SU-DHL-6 (cell line): ENCODE measurements around the gene TREH.

Experiments
- H2AFZ ChIP-seq: fragments of 200-600 bp; sonication (generic); 2 replicates; pipeline ENCODE4 v1.6.1; 2014; ENCODE audit warnings: low read depth, mild to moderate bottlenecking, moderate library complexity, mixed read lengths, antibody characterized with exemption, low read length; ENCODE audit not compliant: severe bottlenecking
- H3F3A ChIP-seq: fragments of 200-600 bp; shearing (Covaris generic); 2 replicates; pipeline ENCODE4 v1.6.0; 2016; ENCODE audit warnings: antibody characterized with exemption, mild to moderate bottlenecking; ENCODE audit not compliant: insufficient read depth
- H3K27ac ChIP-seq: fragments of 200-600 bp; sonication (generic); 2 replicates; pipeline ENCODE4 v1.5.1; 2016; ENCODE audit warnings: low read depth, mild to moderate bottlenecking, low read length, moderate library complexity, mixed read lengths
- H3K27me3 ChIP-seq: fragments of 200-600 bp; sonication (generic), shearing (Covaris generic); 2 replicates; pipeline ENCODE4 v1.6.0; 2014; ENCODE audit warnings: mild to moderate bottlenecking, low read length
- H3K36me3 ChIP-seq: fragments of 200-600 bp; sonication (generic); 2 replicates; pipeline ENCODE4 v1.6.1; 2014; ENCODE audit warnings: mild to moderate bottlenecking, low read length, mixed read lengths
- H3K4me2 ChIP-seq: fragments of 300-600, 200-600 bp; shearing (Covaris generic), sonication (generic); 2 replicates; pipeline ENCODE4 v1.6.0; 2014; ENCODE audit warnings: low read length, low read depth, mild to moderate bottlenecking; ENCODE audit not compliant: poor library complexity, severe bottlenecking
- H3K4me3 ChIP-seq: fragments of 200-600 bp; sonication (generic); 2 replicates; pipeline ENCODE4 v1.5.1; 2014; ENCODE audit warnings: antibody characterized with exemption, low read length, mild to moderate bottlenecking, mixed read lengths; ENCODE audit not compliant: insufficient read depth, poor library complexity, severe bottlenecking
- H3K79me2 ChIP-seq: fragments of 200-600 bp; sonication (generic); 2 replicates; pipeline ENCODE4 v1.6.1; 2014; ENCODE audit warnings: mild to moderate bottlenecking, low read length, moderate library complexity; ENCODE audit not compliant: insufficient read depth
- H3K9ac ChIP-seq: fragments of 200-600 bp; sonication (generic); 2 replicates; pipeline ENCODE4 v1.7.0; 2014; ENCODE audit warnings: mild to moderate bottlenecking, low read length
- H3K9me2 ChIP-seq: fragments of 200-600 bp; sonication (generic); replicated peaks from 2 replicates; pipeline ENCODE4 v1.6.1; 2014; ENCODE audit warnings: low read length; ENCODE audit not compliant: insufficient read depth
- H3K9me3 ChIP-seq: fragments of 200-600 bp; sonication (generic); 2 replicates; pipeline ENCODE4 v1.6.1; 2014; ENCODE audit warnings: low read length, mixed read lengths; ENCODE audit not compliant: insufficient read depth
- H4K20me1 ChIP-seq: fragments of 200-600 bp; sonication (generic); 2 replicates; pipeline ENCODE4 v1.6.1; 2014; ENCODE audit warnings: low read depth, mild to moderate bottlenecking, antibody characterized with exemption, low read length, moderate library complexity, mixed read lengths
- EZH2phosphoT487 ChIP-seq: fragments of 200-600 bp; sonication (generic), shearing (Covaris generic); conservative IDR thresholded peaks from 2 replicates; pipeline ENCODE4 v1.6.1; 2018; ENCODE audit warnings: mild to moderate bottlenecking, antibody characterized with exemption, low read length, moderate library complexity, mixed read lengths
- TF ChIP-seq, protein P1 (sequence below): fragments of 200-600 bp; sonication (generic); IDR thresholded peaks from one replicate; pipeline ENCODE4 v1.5.1; 2017; ENCODE audit warnings: antibody characterized with exemption, mild to moderate bottlenecking, low read length, moderate library complexity; ENCODE audit not compliant: insufficient read depth, poor library complexity, severe bottlenecking

TREH gene

DNA sequence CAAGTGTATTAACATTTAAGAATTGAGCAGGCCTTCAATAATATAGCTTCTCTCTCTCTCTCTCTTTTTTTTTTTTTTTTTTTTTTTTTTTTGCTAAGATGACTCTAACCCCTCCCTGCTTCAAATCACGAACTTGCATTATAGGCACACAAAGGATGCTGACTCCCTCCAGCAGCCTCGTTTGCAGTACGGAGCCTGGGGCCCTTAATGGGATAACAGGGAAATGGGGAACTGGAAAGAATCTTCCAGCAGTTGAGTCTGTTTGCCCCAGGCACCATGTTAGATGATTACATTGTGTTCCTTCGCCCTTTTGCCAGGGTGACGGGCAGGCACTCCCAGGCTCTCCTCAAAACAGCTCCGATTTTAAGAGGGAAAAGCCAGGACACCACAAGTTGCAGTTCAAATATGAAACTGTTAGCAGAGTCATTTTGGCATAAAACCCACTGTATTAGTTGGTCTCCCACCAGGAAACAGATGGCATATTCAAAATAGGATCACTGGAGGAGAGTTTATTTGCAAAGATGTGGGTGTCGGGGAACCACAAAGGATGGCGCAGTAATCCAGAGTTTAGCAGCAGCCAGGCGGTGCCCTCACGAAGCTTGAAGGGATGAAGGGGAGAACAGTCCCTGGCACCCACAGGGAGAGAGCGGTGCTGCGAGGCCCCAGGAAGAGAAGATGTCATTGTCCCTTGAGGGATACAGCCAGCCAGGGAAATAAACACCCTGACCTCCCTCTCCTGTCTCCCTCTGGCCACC, 26.5 kb upstream of the TREH start:
- Histone ChIP-seq H3K9ac (no peak overlapping the region), H3K4me3 (no peak overlapping the region), H3K9me2 (no peaks in the 10 kb centered on the region), H3K27ac (no peak overlapping the region), H3K27me3 (no peaks in the 10 kb centered on the region), H3K4me2 (no peak overlapping the region), H3K9me3 (no peaks in the 10 kb centered on the region), H3K79me2 (no peaks in the 10 kb centered on the region), H3K36me3 (no peaks in the 10 kb centered on the region), H2AFZ (no peak overlapping the region), H4K20me1 (no peaks in the 10 kb centered on the region), H3F3A (no peaks in the 10 kb centered on the region)
- TF ChIP-seq EZH2phosphoT487, result no peak
- TF ChIP-seq, protein P1, sequence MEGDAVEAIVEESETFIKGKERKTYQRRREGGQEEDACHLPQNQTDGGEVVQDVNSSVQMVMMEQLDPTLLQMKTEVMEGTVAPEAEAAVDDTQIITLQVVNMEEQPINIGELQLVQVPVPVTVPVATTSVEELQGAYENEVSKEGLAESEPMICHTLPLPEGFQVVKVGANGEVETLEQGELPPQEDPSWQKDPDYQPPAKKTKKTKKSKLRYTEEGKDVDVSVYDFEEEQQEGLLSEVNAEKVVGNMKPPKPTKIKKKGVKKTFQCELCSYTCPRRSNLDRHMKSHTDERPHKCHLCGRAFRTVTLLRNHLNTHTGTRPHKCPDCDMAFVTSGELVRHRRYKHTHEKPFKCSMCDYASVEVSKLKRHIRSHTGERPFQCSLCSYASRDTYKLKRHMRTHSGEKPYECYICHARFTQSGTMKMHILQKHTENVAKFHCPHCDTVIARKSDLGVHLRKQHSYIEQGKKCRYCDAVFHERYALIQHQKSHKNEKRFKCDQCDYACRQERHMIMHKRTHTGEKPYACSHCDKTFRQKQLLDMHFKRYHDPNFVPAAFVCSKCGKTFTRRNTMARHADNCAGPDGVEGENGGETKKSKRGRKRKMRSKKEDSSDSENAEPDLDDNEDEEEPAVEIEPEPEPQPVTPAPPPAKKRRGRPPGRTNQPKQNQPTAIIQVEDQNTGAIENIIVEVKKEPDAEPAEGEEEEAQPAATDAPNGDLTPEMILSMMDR, result no peak

DNA sequence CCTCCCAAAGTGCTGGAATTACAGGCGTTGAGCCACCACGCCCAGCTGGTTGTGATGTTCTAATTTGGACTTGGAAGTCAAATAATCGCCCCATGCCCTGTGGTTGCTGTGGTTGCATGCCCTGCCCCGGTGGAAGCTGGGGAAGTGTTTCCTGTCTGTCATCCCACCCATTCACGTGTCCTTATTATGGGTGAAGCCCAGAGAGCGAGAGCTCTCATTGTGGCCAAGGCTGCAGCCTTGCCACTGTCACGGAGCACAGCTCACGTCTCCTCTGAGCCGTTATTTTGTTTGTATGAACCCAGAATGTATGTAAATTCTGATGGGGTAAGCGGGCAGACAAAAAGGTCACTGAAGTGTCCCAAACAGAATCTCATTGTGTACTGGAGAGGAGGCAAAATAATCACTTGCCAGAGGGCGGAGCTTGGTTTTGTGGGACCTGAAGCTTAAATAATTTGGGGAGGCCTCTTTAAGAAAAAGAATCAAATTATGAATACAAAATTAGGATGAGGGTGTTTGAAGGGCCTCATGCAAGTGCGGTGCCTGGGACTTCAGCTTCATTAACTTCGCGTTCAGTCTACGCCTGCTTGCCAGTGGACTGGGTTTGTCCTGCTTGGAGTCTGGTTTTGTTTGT, 25.8 kb upstream of the TREH start:
- Histone ChIP-seq H3K27me3 (no peaks in the 10 kb centered on the region), H3F3A (no peaks in the 10 kb centered on the region), H3K79me2 (no peaks in the 10 kb centered on the region), H4K20me1 (no peaks in the 10 kb centered on the region), H3K9me2 (no peaks in the 10 kb centered on the region), H3K27ac (no peak overlapping the region), H3K4me2 (no peak overlapping the region), H3K36me3 (no peaks in the 10 kb centered on the region), H3K4me3 (no peak overlapping the region), H2AFZ (no peak overlapping the region), H3K9me3 (no peaks in the 10 kb centered on the region), H3K9ac (no peak overlapping the region)
- TF ChIP-seq, protein P1, result no peak
- no peak for TF ChIP-seq EZH2phosphoT487

DNA sequence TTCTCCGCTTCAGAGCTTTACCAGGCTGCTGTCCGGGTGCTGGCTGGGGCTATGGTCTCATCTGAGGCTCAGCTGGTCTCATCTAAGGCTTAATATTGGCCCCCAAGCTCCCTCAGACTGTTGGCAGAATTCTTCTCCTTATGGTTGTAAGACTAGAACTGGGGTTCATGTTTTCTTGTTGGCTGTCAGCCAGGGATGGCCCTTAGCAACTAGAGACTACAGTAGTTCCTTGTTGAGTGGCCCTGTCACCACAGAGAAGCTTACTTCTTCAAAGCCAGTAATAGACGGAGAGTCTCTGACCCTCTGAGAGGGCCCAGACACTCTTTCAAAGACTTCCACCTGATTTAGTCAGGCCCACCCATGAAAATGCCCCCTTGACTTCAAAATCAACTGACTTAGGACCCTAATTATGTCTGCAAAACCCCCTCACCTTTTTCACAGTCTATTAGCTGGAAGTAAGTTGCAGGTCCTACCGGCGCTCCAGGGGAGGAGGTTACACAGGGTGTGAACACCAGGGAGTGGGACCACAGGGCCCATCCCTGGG, 24.2 kb upstream of the TREH start:
- Histone ChIP-seq H3K4me3 (no peak overlapping the region), H3K4me2 (no peak overlapping the region), H3K27me3 (no peaks in the 10 kb centered on the region), H2AFZ (no peak overlapping the region), H3K9me3 (no peaks in the 10 kb centered on the region), H3F3A (no peaks in the 10 kb centered on the region), H3K9me2 (no peaks in the 10 kb centered on the region), H3K27ac (no peak overlapping the region), H3K79me2 (no peaks in the 10 kb centered on the region), H3K9ac (no peak overlapping the region), H3K36me3 (no peaks in the 10 kb centered on the region), H4K20me1 (no peaks in the 10 kb centered on the region)
- no peak for TF ChIP-seq EZH2phosphoT487
- TF ChIP-seq, protein P1, result no peak
